Keratinocyte (primary cell): ENCODE results near the gene CNNM2. TPM values are rescaled to one million over a fixed set of nuclear protein-coding genes. Genes with fewer than 3 reads are reported as not detected.
"Not testable (repeated sequence)": the region's sequence is repeated elsewhere in the genome, so short reads cannot be mapped to it uniquely, and the experiment has no call there.

ENCODE experiments used
- DNase-seq: peaks from one replicate; pipeline ENCODE4 v3.0.0-alpha.2; 2011; ENCODE audit warnings: low read depth, missing footprints, low spot score
- FAIRE-seq: peaks from 2 replicates; lab custom pipeline; 2011; peaks lifted over from hg19 to GRCh38; lab: Jason Lieb, UNC
- H2AFZ ChIP-seq: 2 replicates; pipeline ENCODE4 v1.6.0; 2012; ENCODE audit warnings: low read length, control low read depth, inconsistent platforms; ENCODE audit not compliant: control insufficient read depth
- H3K27ac ChIP-seq: 2 replicates; pipeline ENCODE4 v1.5.1; 2011; ENCODE audit warnings: low read length; ENCODE audit not compliant: control insufficient read depth, insufficient read depth
- H3K27me3 ChIP-seq: 3 replicates; pipeline ENCODE4 v1.6.0; 2011; ENCODE audit warnings: low read length; ENCODE audit not compliant: control insufficient read depth, insufficient read depth; ENCODE audit errors: extremely low read depth
- H3K36me3 ChIP-seq, 2 experiments: 2 replicates in 1 of 2; 3 replicates in 1 of 2; pipeline ENCODE4 v1.5.1; 2011; ENCODE audit warnings: low read length in 2 of 2, mild to moderate bottlenecking in 1 of 2; ENCODE audit not compliant: control insufficient read depth in 2 of 2, insufficient read depth in 2 of 2; ENCODE audit errors: extremely low read depth in 1 of 2
- H3K4me1 ChIP-seq: 3 replicates; pipeline ENCODE4 v1.5.1; 2011; ENCODE audit warnings: low read length; ENCODE audit not compliant: control insufficient read depth, insufficient read depth; ENCODE audit errors: extremely low read depth
- H3K4me2 ChIP-seq: 3 replicates; pipeline ENCODE4 v1.6.0; 2011; ENCODE audit warnings: low read depth, low read length; ENCODE audit not compliant: control insufficient read depth, insufficient read depth; ENCODE audit errors: extremely low read depth
- H3K4me3 ChIP-seq, 3 experiments: fragments of 200-600 bp in 1 of 3; sonication (generic) in 1 of 3; 2 replicates in 2 of 3; 3 replicates in 1 of 3; pipeline ENCODE4 v1.5.1; 2011 to 2016; ENCODE audit warnings: low read length in 3 of 3, mild to moderate bottlenecking in 3 of 3, control low read depth in 2 of 3, inconsistent platforms in 1 of 3, low read depth in 1 of 3, mixed read lengths in 1 of 3, mixed run types in 1 of 3, moderate library complexity in 1 of 3; ENCODE audit not compliant: control insufficient read depth in 2 of 3, insufficient read depth in 2 of 3; ENCODE audit errors: extremely low read depth in 1 of 3
- H3K79me2 ChIP-seq: 2 replicates; pipeline ENCODE4 v1.6.0; 2012; ENCODE audit warnings: low read length; ENCODE audit not compliant: control insufficient read depth, insufficient read depth
- H3K9ac ChIP-seq: 3 replicates; pipeline ENCODE4 v1.6.0; 2011; ENCODE audit warnings: low read length; ENCODE audit not compliant: control insufficient read depth, insufficient read depth; ENCODE audit errors: extremely low read depth
- H3K9me1 ChIP-seq: 3 replicates; pipeline ENCODE4 v1.6.0; 2011; ENCODE audit warnings: low read length; ENCODE audit not compliant: control insufficient read depth, insufficient read depth; ENCODE audit errors: extremely low read depth
- H3K9me3 ChIP-seq: 2 replicates; pipeline ENCODE4 v1.5.1; 2012; ENCODE audit warnings: low read depth, low read length; ENCODE audit not compliant: control insufficient read depth
- H4K20me1 ChIP-seq: 3 replicates; pipeline ENCODE4 v1.6.0; 2011; ENCODE audit warnings: low read length; ENCODE audit not compliant: control insufficient read depth, insufficient read depth; ENCODE audit errors: extremely low read depth
- CTCF ChIP-seq, 3 experiments: IDR thresholded peaks in 1 of 3; conservative IDR thresholded peaks in 1 of 3; optimal IDR thresholded peaks in 1 of 3; 2 replicates in 2 of 3; 3 replicates in 1 of 3; pipeline versions ENCODE3 to v1.5.1; 2011; ENCODE audit warnings: low read length in 3 of 3, mild to moderate bottlenecking in 3 of 3, moderate library complexity in 2 of 3, control low read depth in 1 of 3, inconsistent platforms in 1 of 3; ENCODE audit not compliant: insufficient read depth in 2 of 3; ENCODE audit errors: extremely low read depth in 1 of 3
- EZH2 ChIP-seq: IDR thresholded peaks from one replicate; pipeline ENCODE4 v1.6.1; 2012; ENCODE audit warnings: inconsistent platforms, mild to moderate bottlenecking, low read length, moderate library complexity
- dilution Hi-C: fragments of 300-500 bp; cut with MboI; formaldehyde crosslinking; loops from one replicate; pipeline ENCODE4 v1.7.0; 2020; ENCODE audit warnings: low sequenced_read_pairs; ENCODE audit not compliant: extremely low pct_ligation_motif_present
- polyA plus RNA-seq, 5 experiments: library from polyadenylated mRNA; depleted of rRNA in 3 of 5; stranded (reverse) in 3 of 5; stranded (forward) in 1 of 5; unstranded in 1 of 5; fragments of >200 nt; gene quantifications; 1 replicate in 1 of 5; 2 replicates in 3 of 5; 3 replicates in 1 of 5; pipeline versions ENCODE4 v1.2.1 to v1.2.3, GENCODE V29; 2011 to 2012; ENCODE audit warnings: missing spikeins in 2 of 5, low read depth in 1 of 5, low replicate concordance in 1 of 5

Gene CNNM2
- polyA plus RNA-seq, 1 donor (not counting 4 experiments of a cell fraction or from before 2014, with no cell fraction given): 1.5 TPM

- Histone ChIP-seq H3K79me2 (no peaks in the 10 kb centered on the region), H3K9me3 (no peaks in the 10 kb centered on the region), H3K4me3 (no peak overlapping the region), H4K20me1 (no peaks in the 10 kb centered on the region), H2AFZ (no peak overlapping the region), H3K27me3 (no peaks in the 10 kb centered on the region), H3K4me1 (no peaks in the 10 kb centered on the region), H3K36me3 (no peaks in the 10 kb centered on the region), H3K9ac (no peak overlapping the region), H3K27ac (no peak overlapping the region), H3K4me2 (no peak overlapping the region), H3K9me1 (no peaks in the 10 kb centered on the region)
- DNase-seq (no peak), FAIRE-seq (no peak)
- TF ChIP-seq EZH2: no peak
- TF ChIP-seq CTCF (optimal IDR thresholded peaks at IDR 0.05 in 1 of 3, IDR thresholded peaks at IDR 0.05 in 1 of 3, conservative IDR thresholded peaks at IDR 0.05 in 1 of 3; ENCODE audit: extremely low read depth in 1 of 3, insufficient read depth in 2 of 3, low read length in 3 of 3): no peak
- dilution Hi-C loops: no loop called here
These were observed 148.3 kb downstream of the CNNM2 start for GRCh38 chr10:103066141-103067098.

- H3K27ac ChIP-seq, H3K36me3 ChIP-seq, H3K4me2 ChIP-seq, H3K9me1 ChIP-seq, H3K79me2 ChIP-seq, H4K20me1 ChIP-seq, DNase-seq, H3K4me1 ChIP-seq, H3K9ac ChIP-seq, dilution Hi-C loops, H3K4me3 ChIP-seq, H3K27me3 ChIP-seq, FAIRE-seq, H2AFZ ChIP-seq, H3K9me3 ChIP-seq: not testable (repeated sequence)
These were observed 149.0 kb downstream of the CNNM2 start for GRCh38 chr10:103067099-103067477.
